HG02588 (cell line): ENCODE measurements around the gene MYBPC2.

Experiments used
- ATAC-seq: cut with Tn5 transposase; IDR thresholded peaks from one replicate; pipeline ENCODE4 v1.9.1; 2021; ENCODE audit warnings: mild to moderate bottlenecking, moderate library complexity; ENCODE audit not compliant: unreplicated experiment

MYBPC2 gene

GRCh38 chr19:50496189-50497021, 63.7 kb downstream of the MYBPC2 start:
- ATAC-seq: no peak

- no peak for ATAC-seq
Observed at GRCh38 chr19:50497022-50497405, 64.3 kb downstream of the MYBPC2 start.

GRCh38 chr19:50498219-50499056, 65.7 kb downstream of the MYBPC2 start:
- no peak for ATAC-seq

GRCh38 chr19:50500060-50500752, 67.5 kb downstream of the MYBPC2 start:
- ATAC-seq: no peak

- no peak for ATAC-seq
Observed at GRCh38 chr19:50500753-50501151, 68.1 kb downstream of the MYBPC2 start.

- ATAC-seq: no peak
Observed at GRCh38 chr19:50501186-50501567, 68.5 kb downstream of the MYBPC2 start.

GRCh38 chr19:50501568-50502475, 69.1 kb downstream of the MYBPC2 start:
- ATAC-seq: no peak

GRCh38 chr19:50505856-50506611, 73.3 kb downstream of the MYBPC2 start:
- ATAC-seq: no peak

GRCh38 chr19:50506700-50507099, 74.0 kb downstream of the MYBPC2 start:
- ATAC-seq: no peak

GRCh38 chr19:50507376-50507775, 74.7 kb downstream of the MYBPC2 start:
- ATAC-seq: no peak

- no peak for ATAC-seq
Observed at GRCh38 chr19:50508843-50509190, 76.1 kb downstream of the MYBPC2 start.

GRCh38 chr19:50509366-50509765, 76.7 kb downstream of the MYBPC2 start:
- ATAC-seq: no peak

- no peak for ATAC-seq
Observed at GRCh38 chr19:50510121-50510670, 77.5 kb downstream of the MYBPC2 start.

GRCh38 chr19:50510700-50511068, 78.0 kb downstream of the MYBPC2 start:
- ATAC-seq: no peak

- peak; percentile 87 for ATAC-seq
Observed at GRCh38 chr19:50511069-50511822, 78.6 kb downstream of the MYBPC2 start, which contains the start of gene JOSD2. JOSD2 (minus strand) TSS chr19:50511191; CDS start chr19:50510431, 760 bp downstream.

GRCh38 chr19:50512112-50512998, 79.7 kb downstream of the MYBPC2 start:
- ATAC-seq: no peak

- no peak for ATAC-seq
Observed at GRCh38 chr19:50512999-50513745, 80.5 kb downstream of the MYBPC2 start.
